GM19351 (cell line): Measurements from ENCODE around the gene NFKB2.

Source experiments
- ATAC-seq: cut with Tn5 transposase; IDR thresholded peaks from one replicate; pipeline ENCODE4 v1.9.1; 2021; ENCODE audit warnings: mild to moderate bottlenecking, moderate library complexity; ENCODE audit not compliant: unreplicated experiment

The NFKB2 gene

GRCh38 chr10:102421507-102421756 is 25.9 kb downstream of the NFKB2 start:
- no peak for ATAC-seq

- no peak for ATAC-seq
These were observed 26.4 kb downstream of the NFKB2 start for GRCh38 chr10:102421757-102422512.

DNA sequence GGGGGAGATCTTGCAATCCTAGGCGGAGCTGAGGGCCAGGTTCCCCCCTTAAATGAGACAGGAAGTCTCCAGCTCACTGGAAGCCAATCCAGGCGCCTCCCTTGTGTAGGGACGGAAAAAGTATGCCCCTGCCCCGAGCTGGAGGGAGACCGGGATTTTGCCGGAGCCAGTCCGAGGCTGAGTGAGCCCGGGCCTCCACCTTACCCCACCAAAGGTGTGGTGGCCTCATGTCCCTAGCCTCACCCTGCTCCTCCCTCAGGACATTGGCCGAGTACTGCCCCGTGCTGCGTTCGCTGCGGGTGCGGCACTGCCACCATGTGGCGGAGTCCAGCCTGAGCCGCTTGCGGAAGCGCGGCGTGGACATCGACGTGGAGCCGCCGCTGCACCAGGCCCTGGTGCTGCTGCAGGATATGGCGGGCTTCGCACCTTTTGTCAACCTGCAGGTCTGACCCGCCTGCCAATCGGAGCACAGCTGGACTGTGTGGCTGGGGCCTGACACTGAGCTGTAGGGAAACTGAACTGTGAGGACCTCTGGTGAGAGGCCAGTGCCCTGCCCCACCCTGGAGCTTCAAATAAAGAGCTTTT is 27.1 kb downstream of the NFKB2 start:
- ATAC-seq: peak; percentile 39

DNA sequence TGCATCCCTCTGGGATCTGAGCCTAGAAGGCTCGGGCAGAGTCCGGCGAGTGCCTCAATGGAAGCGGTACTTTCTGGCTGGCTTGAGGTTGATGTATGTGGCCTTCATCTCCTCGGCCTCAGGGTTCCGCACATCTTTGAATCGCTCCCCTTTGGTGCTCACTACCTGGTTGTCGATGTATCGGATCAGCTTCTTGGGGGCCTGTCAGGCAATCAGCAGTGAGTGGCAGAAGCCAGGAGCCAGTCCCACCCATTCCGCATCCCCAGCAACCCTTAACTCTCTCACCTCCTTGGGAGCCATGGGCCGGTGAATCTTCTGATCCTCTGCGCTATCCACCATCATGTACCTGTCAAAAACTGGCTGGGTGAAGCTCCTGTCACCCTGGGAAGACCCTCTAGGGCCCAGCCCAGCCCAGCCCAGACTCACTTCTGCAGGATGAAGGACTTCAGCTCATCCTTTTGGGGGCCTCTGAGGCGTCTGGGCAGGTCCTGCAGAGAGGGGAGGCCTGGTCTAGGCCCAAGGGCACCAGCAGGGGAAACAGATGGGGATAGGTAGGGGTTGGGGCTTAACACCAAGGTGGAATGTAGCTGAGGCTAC is 28.0 kb downstream of the NFKB2 start:
- ATAC-seq: no peak

DNA sequence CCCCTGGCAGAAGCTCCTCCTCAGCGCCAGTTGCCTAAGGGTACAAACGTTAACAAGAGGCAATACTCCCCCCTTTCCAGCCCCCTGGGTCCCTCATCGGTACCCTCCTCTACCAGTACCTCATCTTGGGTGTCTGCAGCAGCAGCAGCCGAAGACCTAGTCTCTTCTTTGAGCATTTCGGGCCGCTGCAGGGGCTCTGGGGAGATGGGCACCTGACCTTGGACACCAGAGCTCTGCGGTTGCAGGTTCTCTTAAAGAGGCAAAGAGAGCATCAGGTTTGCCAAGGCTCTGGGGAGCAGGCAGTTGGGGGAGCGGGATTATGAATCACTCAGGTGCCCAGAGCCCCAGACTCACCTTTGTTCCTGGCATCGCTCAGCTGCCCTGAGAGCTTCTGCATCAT is 28.6 kb downstream of the NFKB2 start:
- no peak for ATAC-seq

GRCh38 chr10:102424916-102425315 is 29.4 kb downstream of the NFKB2 start:
- ATAC-seq: no peak

GRCh38 chr10:102425444-102425843 is 29.9 kb downstream of the NFKB2 start:
- ATAC-seq: no peak

GRCh38 chr10:102426803-102427287 is 31.3 kb downstream of the NFKB2 start:
- no peak for ATAC-seq

- ATAC-seq: no peak
These were observed 34.0 kb downstream of the NFKB2 start for GRCh38 chr10:102429468-102429867.

DNA sequence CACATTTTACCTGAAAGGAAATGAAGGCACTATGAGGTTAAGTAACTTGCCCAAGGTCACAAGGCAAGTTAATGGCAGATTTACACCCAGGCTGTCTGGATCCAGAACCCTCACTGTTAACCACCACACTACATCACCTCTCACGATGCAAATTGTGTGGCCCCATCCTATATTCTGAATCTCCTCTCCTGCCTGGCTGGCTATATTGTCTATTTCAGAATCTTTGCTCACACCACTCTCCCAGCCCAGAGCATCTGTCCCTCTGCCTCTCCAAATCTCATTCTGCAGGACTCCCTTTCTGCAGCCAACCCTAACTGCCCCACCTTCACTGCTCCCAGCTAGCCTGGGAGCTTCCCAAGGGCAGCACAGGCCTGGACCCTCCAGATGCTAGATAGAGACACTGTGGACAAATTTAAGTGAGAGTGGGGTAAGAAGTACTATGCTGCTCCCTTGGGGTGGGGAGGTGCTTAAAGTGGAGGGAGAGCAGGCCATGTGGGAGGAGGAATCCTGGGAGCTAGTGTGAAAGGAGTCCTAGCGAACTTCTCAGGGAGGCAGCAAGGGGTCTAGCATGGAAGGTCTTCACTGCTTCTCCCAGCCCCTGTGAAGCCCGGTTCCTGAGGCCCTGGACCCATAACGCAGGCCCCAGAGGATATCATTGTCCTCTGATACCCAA is 36.1 kb downstream of the NFKB2 start:
- peak; percentile 3 for ATAC-seq

DNA sequence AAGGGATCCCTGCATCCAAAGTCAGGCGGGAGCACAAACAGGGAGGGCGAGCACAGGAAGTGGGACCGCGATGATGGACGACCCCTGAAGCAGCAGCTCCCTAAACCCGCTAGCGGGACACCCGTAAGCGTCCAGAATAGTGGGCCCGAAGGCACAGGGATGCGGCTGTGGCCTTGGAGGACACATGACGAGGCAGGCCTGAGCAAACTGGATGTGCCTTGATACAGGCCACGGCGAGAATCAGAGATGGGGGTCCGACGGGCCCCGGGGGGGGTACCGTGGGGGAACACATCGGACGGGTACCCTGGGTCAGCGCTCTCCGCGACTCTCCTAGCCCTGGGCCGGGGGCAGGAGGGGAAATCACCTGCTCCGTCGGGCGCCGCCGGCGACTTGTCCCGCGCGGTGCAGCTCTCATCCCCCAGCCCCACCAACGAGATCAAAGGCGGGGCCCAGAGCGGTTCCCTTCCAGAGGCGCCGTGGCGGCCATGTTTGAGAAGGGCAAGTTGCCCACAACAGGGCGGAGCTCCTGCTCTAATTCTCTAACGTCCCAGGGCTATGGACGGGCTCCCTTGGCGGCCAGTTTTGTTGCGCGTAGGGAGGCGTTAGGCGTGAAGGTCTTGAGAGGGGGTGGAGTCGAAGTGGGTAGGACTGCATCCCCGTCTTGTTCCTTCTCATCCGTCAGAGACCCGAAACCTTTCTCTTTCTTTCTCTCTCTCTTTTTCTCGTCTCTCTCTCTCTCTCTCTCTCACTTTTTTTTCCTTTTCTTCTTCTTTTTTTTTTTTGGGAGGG is 36.9 kb downstream of the NFKB2 start, which contains the start of gene CUEDC2:
Gene CUEDC2 (minus strand): TSS at position 413 of the 789 bp plus-strand sequence. CDS start 7,386 bp downstream, outside the sequence.
- peak; percentile 84 for ATAC-seq

- no peak for ATAC-seq
These were observed 38.1 kb downstream of the NFKB2 start for GRCh38 chr10:102433619-102434046.

DNA sequence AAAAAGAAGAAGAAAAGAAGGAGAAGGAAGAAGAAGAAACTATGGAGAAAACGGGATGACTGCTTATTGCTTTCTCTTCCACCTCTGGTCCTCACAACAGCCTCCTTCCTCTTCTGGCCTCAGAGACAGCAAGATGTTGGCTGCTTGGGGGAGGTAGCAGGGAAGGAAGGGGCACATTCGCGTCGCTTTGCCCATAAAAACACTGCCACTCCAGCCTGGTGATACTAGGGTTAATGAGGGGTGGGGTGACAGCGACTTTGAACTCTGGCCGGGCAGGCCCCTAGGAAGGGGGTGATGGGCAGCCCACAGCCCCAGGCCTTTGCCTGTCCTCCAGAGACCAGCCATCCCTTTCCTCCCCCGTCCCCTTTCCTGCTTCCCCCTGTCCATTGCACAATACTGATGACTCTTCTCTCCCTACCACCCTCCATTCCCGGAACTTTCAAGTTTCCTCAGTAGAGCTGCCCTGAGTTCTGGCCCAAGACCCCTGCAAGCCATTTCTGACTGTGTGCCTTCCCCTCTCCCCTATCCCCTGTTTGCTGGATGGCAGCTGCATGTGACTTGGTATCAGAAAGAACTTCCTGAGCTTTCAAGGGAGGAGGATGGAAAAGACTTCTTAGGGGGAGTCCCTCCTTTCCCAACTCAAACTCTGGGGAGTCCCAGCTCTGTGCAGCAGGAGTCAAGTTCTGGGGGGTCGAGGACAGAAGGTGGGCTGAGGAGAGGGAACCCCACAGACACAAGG is 39.1 kb downstream of the NFKB2 start:
- ATAC-seq: no peak

DNA sequence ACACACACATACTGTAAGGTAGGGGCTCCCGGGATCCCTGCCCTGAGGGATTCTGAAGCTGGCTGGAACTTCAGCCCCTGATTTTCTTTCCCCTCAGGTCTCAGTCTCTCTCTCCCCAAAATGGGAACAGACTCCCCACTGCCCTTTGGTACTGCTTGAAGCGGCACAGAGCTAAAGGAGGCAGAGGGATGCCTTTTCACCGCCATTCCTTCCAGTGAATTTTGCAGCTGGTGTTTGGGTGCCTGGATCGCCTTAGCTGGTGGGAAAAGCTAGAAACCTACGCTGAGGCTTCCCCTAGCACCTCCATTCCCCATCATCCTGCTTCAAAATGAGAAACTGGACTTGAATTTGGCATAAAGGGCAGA is 39.6 kb downstream of the NFKB2 start:
- ATAC-seq: no peak

DNA sequence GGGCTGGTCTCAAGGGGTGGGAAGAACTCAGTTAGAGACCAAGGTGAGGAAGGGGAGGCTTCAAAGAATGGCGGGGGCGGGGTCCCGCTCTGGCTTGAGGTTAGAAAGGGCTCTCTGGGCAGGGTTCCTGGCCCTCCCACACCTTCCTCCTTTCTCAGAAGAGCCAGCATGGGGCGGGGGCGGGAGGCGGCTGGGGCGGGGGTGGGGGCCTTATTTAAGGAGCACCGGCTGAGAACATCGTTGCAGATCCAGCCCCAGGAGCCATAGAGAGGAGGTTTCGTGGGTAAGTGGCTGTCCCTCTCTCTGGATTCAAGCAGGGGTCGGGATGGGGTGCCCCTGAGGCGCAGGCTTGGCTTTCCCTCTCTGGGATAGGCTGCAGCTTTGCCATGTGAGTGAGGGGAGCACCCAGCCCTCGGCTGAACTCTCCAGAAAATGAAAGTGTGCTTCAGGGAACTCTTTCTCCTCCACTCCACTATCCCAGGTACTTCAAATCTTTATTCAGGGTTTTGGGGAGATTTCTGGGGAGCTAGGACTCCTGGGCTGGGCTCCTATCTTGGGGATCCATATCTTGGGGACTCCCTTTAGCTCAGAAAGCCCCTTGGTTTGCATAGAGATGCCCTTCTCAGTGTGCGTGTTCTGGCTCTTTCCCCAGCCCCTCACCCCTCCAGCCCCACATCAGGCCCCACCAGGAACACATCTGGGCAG is 40.2 kb downstream of the NFKB2 start:
- ATAC-seq: no peak

- no peak for ATAC-seq
These were observed 40.8 kb downstream of the NFKB2 start for GRCh38 chr10:102436312-102436711.

DNA sequence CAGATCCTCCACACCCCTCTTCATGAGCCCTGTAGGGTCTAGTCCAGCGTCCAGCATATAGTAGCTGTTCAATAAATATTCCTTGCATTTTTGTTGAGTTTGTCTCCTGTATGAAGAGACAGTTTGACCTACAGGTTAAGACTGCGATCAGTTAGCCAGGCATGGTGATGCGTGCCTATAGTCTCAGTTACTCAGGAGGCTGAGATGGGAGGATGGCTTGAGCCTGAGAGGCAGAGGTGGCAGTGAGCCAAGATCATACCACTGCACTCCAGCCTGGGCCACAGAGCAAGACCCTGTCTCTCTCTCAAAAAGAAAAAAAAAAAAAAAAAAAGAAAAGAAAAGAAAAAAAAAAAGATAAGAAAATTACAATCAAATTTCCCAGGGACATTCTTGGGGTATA is 42.0 kb downstream of the NFKB2 start:
- ATAC-seq: no peak

GRCh38 chr10:102438374-102438773 is 42.9 kb downstream of the NFKB2 start:
- no peak for ATAC-seq

DNA sequence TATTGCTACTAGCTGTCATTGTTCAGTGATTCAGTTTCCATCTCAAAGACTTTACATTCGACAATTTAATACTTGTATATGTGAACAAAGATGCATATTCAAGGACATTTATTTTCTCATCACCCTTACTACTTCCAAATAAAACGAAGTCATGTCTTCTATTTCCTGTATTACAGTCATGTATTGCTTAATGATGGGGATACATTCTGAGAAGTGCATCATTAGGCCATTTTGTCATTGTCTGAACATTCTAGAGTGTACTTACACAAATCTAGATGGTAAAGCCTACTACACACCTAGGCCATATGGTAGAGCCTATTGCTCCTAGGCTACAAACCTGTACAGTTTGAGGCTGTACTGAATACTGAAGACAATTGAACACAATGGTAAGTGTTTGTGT is 49.3 kb downstream of the NFKB2 start:
- ATAC-seq: no peak
